Erythroblast (primary cell): ENCODE results near the gene NR1D2.

Source experiments
- GATA1 ChIP-seq: IDR thresholded peaks from 2 replicates; pipeline ENCODE4 v1.6.1; 2011; ENCODE audit warnings: low read depth, mild to moderate bottlenecking, control low read depth, low read length, moderate library complexity
- POLR2A ChIP-seq: IDR thresholded peaks from 2 replicates; pipeline ENCODE4 v1.6.1; 2011; ENCODE audit warnings: mild to moderate bottlenecking, low read length

- TF ChIP-seq POLR2A = no peak
- TF ChIP-seq GATA1 = no peak
Measured at GRCh38 chr3:23985747-23986544, 40.9 kb downstream of the NR1D2 start.
